Ishikawa (cell line): Measurements from ENCODE around the gene CUL7.

Source experiments
- CEBPB ChIP-seq: IDR thresholded peaks from 2 replicates; pipeline ENCODE4 v1.6.1; 2012
- CREB1 ChIP-seq: IDR thresholded peaks from 2 replicates; pipeline ENCODE4 v1.6.1; 2012; ENCODE audit warnings: low read depth
- EGR1 ChIP-seq: IDR thresholded peaks from 2 replicates; pipeline ENCODE4 v1.6.1; 2012
- EP300 ChIP-seq: IDR thresholded peaks from 2 replicates; pipeline ENCODE4 v1.6.1; 2012; ENCODE audit warnings: borderline replicate concordance
- FOXM1 ChIP-seq: IDR thresholded peaks from 2 replicates; pipeline ENCODE4 v1.6.1; 2012; ENCODE audit warnings: low read depth, borderline replicate concordance
- NFIC ChIP-seq: IDR thresholded peaks from 2 replicates; pipeline ENCODE4 v1.6.1; 2012
- RAD21 ChIP-seq: IDR thresholded peaks from 2 replicates; pipeline ENCODE4 v1.6.1; 2012; ENCODE audit warnings: low read depth
- TAF1 ChIP-seq: IDR thresholded peaks from 2 replicates; pipeline ENCODE4 v1.6.1; 2012; ENCODE audit warnings: low read depth, mild to moderate bottlenecking
- TCF12 ChIP-seq: IDR thresholded peaks from 2 replicates; pipeline ENCODE4 v1.6.1; 2012; ENCODE audit warnings: low read depth
- TEAD4 ChIP-seq: IDR thresholded peaks from 2 replicates; pipeline ENCODE4 v1.6.1; 2012
- USF1 ChIP-seq: IDR thresholded peaks from 2 replicates; pipeline ENCODE4 v1.6.1; 2012
- YY1 ChIP-seq: IDR thresholded peaks from 2 replicates; pipeline ENCODE4 v1.6.1; 2012; ENCODE audit warnings: low read depth
- ZBTB7A ChIP-seq: IDR thresholded peaks from 2 replicates; pipeline ENCODE4 v1.6.1; 2012; ENCODE audit warnings: low read depth
- TF ChIP-seq, protein P1 (sequence below): IDR thresholded peaks from 2 replicates; pipeline ENCODE4 v1.6.1; 2012
- TF ChIP-seq, protein P2 (sequence below): IDR thresholded peaks from 2 replicates; pipeline ENCODE4 v1.6.1; 2012; ENCODE audit warnings: low read depth, mild to moderate bottlenecking

Gene CUL7

GRCh38 chr6:43033496-43034189, 20.0 kb downstream of the CUL7 start:
- TF ChIP-seq EP300 = no peak
- TF ChIP-seq TCF12 = no peak
- no peak for TF ChIP-seq RAD21
- no peak for TF ChIP-seq CREB1
- TF ChIP-seq NFIC = no peak
- TF ChIP-seq TAF1 = no peak
- no peak for TF ChIP-seq TEAD4
- TF ChIP-seq, protein P1, sequence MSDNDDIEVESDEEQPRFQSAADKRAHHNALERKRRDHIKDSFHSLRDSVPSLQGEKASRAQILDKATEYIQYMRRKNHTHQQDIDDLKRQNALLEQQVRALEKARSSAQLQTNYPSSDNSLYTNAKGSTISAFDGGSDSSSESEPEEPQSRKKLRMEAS = no peak
- no peak for TF ChIP-seq CEBPB
- TF ChIP-seq, protein P2, sequence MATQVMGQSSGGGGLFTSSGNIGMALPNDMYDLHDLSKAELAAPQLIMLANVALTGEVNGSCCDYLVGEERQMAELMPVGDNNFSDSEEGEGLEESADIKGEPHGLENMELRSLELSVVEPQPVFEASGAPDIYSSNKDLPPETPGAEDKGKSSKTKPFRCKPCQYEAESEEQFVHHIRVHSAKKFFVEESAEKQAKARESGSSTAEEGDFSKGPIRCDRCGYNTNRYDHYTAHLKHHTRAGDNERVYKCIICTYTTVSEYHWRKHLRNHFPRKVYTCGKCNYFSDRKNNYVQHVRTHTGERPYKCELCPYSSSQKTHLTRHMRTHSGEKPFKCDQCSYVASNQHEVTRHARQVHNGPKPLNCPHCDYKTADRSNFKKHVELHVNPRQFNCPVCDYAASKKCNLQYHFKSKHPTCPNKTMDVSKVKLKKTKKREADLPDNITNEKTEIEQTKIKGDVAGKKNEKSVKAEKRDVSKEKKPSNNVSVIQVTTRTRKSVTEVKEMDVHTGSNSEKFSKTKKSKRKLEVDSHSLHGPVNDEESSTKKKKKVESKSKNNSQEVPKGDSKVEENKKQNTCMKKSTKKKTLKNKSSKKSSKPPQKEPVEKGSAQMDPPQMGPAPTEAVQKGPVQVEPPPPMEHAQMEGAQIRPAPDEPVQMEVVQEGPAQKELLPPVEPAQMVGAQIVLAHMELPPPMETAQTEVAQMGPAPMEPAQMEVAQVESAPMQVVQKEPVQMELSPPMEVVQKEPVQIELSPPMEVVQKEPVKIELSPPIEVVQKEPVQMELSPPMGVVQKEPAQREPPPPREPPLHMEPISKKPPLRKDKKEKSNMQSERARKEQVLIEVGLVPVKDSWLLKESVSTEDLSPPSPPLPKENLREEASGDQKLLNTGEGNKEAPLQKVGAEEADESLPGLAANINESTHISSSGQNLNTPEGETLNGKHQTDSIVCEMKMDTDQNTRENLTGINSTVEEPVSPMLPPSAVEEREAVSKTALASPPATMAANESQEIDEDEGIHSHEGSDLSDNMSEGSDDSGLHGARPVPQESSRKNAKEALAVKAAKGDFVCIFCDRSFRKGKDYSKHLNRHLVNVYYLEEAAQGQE = no peak
- no peak for TF ChIP-seq USF1
- no peak for TF ChIP-seq YY1
- no peak for TF ChIP-seq ZBTB7A
- no peak for TF ChIP-seq FOXM1
- no peak for TF ChIP-seq EGR1

- TF ChIP-seq TEAD4 (no peak), EP300 (no peak), RAD21 (no peak), CREB1 (no peak), CEBPB (no peak), FOXM1 (no peak), NFIC (no peak), TCF12 (no peak), YY1 (no peak), TAF1 (no peak), EGR1 (no peak)
- TF ChIP-seq, protein P1 = no peak
- TF ChIP-seq, protein P2 = no peak
Observed at GRCh38 chr6:43032326-43032725, 21.3 kb downstream of the CUL7 start.

GRCh38 chr6:43029120-43029519, 24.5 kb downstream of the CUL7 start:
- TF ChIP-seq TCF12 (no peak), CREB1 (no peak), TEAD4 (no peak), RAD21 (no peak), YY1 (no peak), TAF1 (no peak), FOXM1 (no peak), USF1 (no peak), EGR1 (no peak), CEBPB (no peak), NFIC (no peak), EP300 (no peak)
- TF ChIP-seq, protein P1 = no peak
- TF ChIP-seq, protein P2 = no peak

GRCh38 chr6:43026365-43026764, 27.3 kb downstream of the CUL7 start:
- TF ChIP-seq, protein P1 = no peak
- no peak for TF ChIP-seq ZBTB7A
- no peak for TF ChIP-seq YY1
- no peak for TF ChIP-seq EP300
- no peak for TF ChIP-seq EGR1
- TF ChIP-seq, protein P2 = no peak
- no peak for TF ChIP-seq CREB1
- TF ChIP-seq TEAD4 = no peak
